Right lobe of liver (tissue), 4 donors: ENCODE results near the gene NAT14.

Experiments
- CTCF ChIP-seq, 4 donors: fragments of 200-600 bp in 3 of 4; fragments of 450-650 bp in 1 of 4; IDR thresholded peaks; one replicate each; pipeline versions ENCODE4 v1.5.1 to v1.8.0; 2016 to 2022; ENCODE audit warnings: antibody characterized with exemption in 4 of 4, mild to moderate bottlenecking in 2 of 4
- POLR2A ChIP-seq: fragments of 450-650 bp; IDR thresholded peaks from one replicate; pipeline ENCODE4 v1.6.1; 2017; ENCODE audit warnings: antibody characterized with exemption, mild to moderate bottlenecking
- donor health status: DM: no; HTN: no; CAD: no.
- donor health status: DM: no; HTN: no; CAD: no.
- donor health status: DM: no; HTN: yes; CAD: no.

GRCh38 chr19:55493052-55493644, 8.2 kb downstream of the NAT14 start:
- TF ChIP-seq CTCF (IDR thresholded peaks at IDR 0.05) (no peak), POLR2A (no peak)
